GM18526 (cell line): ENCODE results near the gene LZTFL1.

Experiments used
- POLR2A ChIP-seq: IDR thresholded peaks from 3 replicates; pipeline ENCODE4 v1.6.1; 2011; ENCODE audit not compliant: insufficient read length; ENCODE audit errors: extremely low read depth

LZTFL1 gene

GRCh38 chr3:45871780-45872179 lies 29.9 kb upstream of the LZTFL1 start:
- TF ChIP-seq POLR2A = no peak

- TF ChIP-seq POLR2A = no peak
Measured at GRCh38 chr3:45870099-45870498, 28.2 kb upstream of the LZTFL1 start.

- no peak for TF ChIP-seq POLR2A
Measured at GRCh38 chr3:45869638-45870037, 27.7 kb upstream of the LZTFL1 start.

GRCh38 chr3:45868650-45869049 lies 26.7 kb upstream of the LZTFL1 start:
- TF ChIP-seq POLR2A = no peak

GRCh38 chr3:45868213-45868612 lies 26.3 kb upstream of the LZTFL1 start:
- no peak for TF ChIP-seq POLR2A

- TF ChIP-seq POLR2A = no peak
Measured at GRCh38 chr3:45865563-45865962, 23.6 kb upstream of the LZTFL1 start.

GRCh38 chr3:45864760-45865519 lies 23.0 kb upstream of the LZTFL1 start:
- no peak for TF ChIP-seq POLR2A

- no peak for TF ChIP-seq POLR2A
Measured at GRCh38 chr3:45861043-45861719, 19.3 kb upstream of the LZTFL1 start.

GRCh38 chr3:45860481-45860880 lies 18.6 kb upstream of the LZTFL1 start:
- no peak for TF ChIP-seq POLR2A

GRCh38 chr3:45858809-45859543 lies 17.1 kb upstream of the LZTFL1 start:
- no peak for TF ChIP-seq POLR2A

GRCh38 chr3:45852828-45853227 lies 10.9 kb upstream of the LZTFL1 start:
- TF ChIP-seq POLR2A = no peak

GRCh38 chr3:45848392-45848791 lies 6.5 kb upstream of the LZTFL1 start:
- no peak for TF ChIP-seq POLR2A

GRCh38 chr3:45844616-45845015 lies 2.7 kb upstream of the LZTFL1 start:
- no peak for TF ChIP-seq POLR2A

- no peak for TF ChIP-seq POLR2A
Measured at GRCh38 chr3:45842851-45843625, 1.1 kb upstream of the LZTFL1 start.

GRCh38 chr3:45841420-45841756 lies 531 bp downstream of the LZTFL1 start:
- TF ChIP-seq POLR2A = no peak

GRCh38 chr3:45838466-45838865 lies 3.5 kb downstream of the LZTFL1 start:
- TF ChIP-seq POLR2A = no peak

GRCh38 chr3:45832699-45833098 lies 9.2 kb downstream of the LZTFL1 start:
- no peak for TF ChIP-seq POLR2A
